Activated T-cell treated with anti-CD3 and anti-CD28 coated beads, Interleukin-2, amount 50 U/mL, for 4 hours (primary cell): ENCODE data around the gene SLC25A36. TPM values are rescaled to one million over a fixed set of nuclear protein-coding genes. Genes with fewer than 3 reads are reported as not detected.

ENCODE experiments used
- ATAC-seq, 2 donors: fragments of 200-7000 bp; cut with Tn5 transposase; one replicate each; pipeline ENCODE4 v1.10.0; 2021
- DNase-seq: peaks from one replicate; pipeline ENCODE4 v3.0.0-alpha.2; 2020
- H3K27me3 Mint-ChIP-seq: one replicate; pipeline ENCODE4 v1.8.0; 2021; ENCODE audit warnings: low read depth, mixed read lengths
- H3K36me3 Mint-ChIP-seq: one replicate; pipeline ENCODE4 v1.8.0; 2022; ENCODE audit warnings: mixed read lengths; ENCODE audit not compliant: insufficient read depth
- H3K4me1 Mint-ChIP-seq: one replicate; pipeline ENCODE4 v1.8.0; 2021; ENCODE audit warnings: low read depth, mixed read lengths
- H3K4me3 Mint-ChIP-seq: one replicate; pipeline ENCODE4 v1.8.0; 2021; ENCODE audit warnings: mild to moderate bottlenecking, moderate library complexity, mixed read lengths
- H3K9me3 Mint-ChIP-seq: one replicate; pipeline ENCODE4 v1.8.0; 2021; ENCODE audit warnings: mixed read lengths
- total RNA-seq, 3 donors: library from RNA; stranded (reverse); gene quantifications; one replicate each; pipeline ENCODE4 v1.2.1, GENCODE V29; 2021

Gene SLC25A36, protein sequence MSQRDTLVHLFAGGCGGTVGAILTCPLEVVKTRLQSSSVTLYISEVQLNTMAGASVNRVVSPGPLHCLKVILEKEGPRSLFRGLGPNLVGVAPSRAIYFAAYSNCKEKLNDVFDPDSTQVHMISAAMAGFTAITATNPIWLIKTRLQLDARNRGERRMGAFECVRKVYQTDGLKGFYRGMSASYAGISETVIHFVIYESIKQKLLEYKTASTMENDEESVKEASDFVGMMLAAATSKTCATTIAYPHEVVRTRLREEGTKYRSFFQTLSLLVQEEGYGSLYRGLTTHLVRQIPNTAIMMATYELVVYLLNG
- 10 to 100 TPM; 35.1 to 41.9 (median 39.7) TPM for total RNA-seq

GRCh38 chr3:140941434-140942220 lies at the start of gene SLC25A36:
Gene SLC25A36, plus strand, starts transcription at chr3:140941836. Its CDS starts 219 bp downstream, at chr3:140942055.
- peaks cover 6% of the 10 kb centered on the region for H3K36me3 Mint-ChIP-seq
- peaks cover 38% of the 10 kb centered on the region for H3K4me1 Mint-ChIP-seq
- no peaks in the 10 kb centered on the region for H3K9me3 Mint-ChIP-seq
- peak; percentile 95 for DNase-seq
- H3K27me3 Mint-ChIP-seq, result no peaks in the 10 kb centered on the region
- H3K4me3 Mint-ChIP-seq, result peak within 1 kb of the TSS; percentile 92
- ATAC-seq, result peak; percentile 97 to 98

- H3K9me3 Mint-ChIP-seq, result no peaks in the 10 kb centered on the region
- no peak for ATAC-seq
- no peaks in the 10 kb centered on the region for H3K4me1 Mint-ChIP-seq
- DNase-seq, result no peak
- H3K36me3 Mint-ChIP-seq, result no peaks in the 10 kb centered on the region
- H3K4me3 Mint-ChIP-seq, result no peak overlapping the region
- peaks cover 33% of the 10 kb centered on the region for H3K27me3 Mint-ChIP-seq
Measured at GRCh38 chr3:140896997-140897396, 44.6 kb upstream of the SLC25A36 start.

- ATAC-seq, result peak in 1 of 2 donors; percentile 56
- H3K4me1 Mint-ChIP-seq, result no peaks in the 10 kb centered on the region
- H3K27me3 Mint-ChIP-seq, result peaks cover 30% of the 10 kb centered on the region
- no peak overlapping the region for H3K4me3 Mint-ChIP-seq
- H3K36me3 Mint-ChIP-seq, result no peaks in the 10 kb centered on the region
- H3K9me3 Mint-ChIP-seq, result no peaks in the 10 kb centered on the region
- no peak for DNase-seq
Measured at GRCh38 chr3:140898340-140899180, 43.1 kb upstream of the SLC25A36 start.

GRCh38 chr3:140899363-140899762 lies 42.3 kb upstream of the SLC25A36 start:
- peaks cover 26% of the 10 kb centered on the region for H3K27me3 Mint-ChIP-seq
- DNase-seq, result no peak
- no peak for ATAC-seq
- H3K36me3 Mint-ChIP-seq, result no peaks in the 10 kb centered on the region
- no peaks in the 10 kb centered on the region for H3K4me1 Mint-ChIP-seq
- H3K4me3 Mint-ChIP-seq, result no peak overlapping the region
- H3K9me3 Mint-ChIP-seq, result no peaks in the 10 kb centered on the region

DNA sequence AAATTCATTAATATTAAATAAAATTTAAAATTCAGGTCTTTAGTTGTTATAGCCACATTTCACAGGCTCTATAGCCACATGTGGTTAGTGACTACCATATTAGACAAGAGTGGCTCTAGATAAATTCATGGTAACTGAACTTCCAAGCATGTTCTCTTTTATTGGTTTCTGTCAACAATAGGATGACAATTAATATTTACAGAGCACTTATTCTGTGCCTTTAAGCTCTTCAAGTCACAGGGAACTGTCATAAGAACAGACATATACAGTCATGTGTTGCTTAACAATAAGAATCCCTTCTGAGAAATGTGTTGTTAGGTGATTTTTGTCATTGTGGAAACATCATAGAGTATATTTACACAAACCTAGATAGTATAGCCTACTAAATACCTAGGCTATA lies 38.8 kb upstream of the SLC25A36 start:
- Mint-ChIP-seq H3K4me1 (no peaks in the 10 kb centered on the region), H3K36me3 (no peaks in the 10 kb centered on the region), H3K27me3 (peaks cover 4% of the 10 kb centered on the region), H3K4me3 (no peak overlapping the region), H3K9me3 (no peaks in the 10 kb centered on the region)
- ATAC-seq (no peak), DNase-seq (no peak)

- Mint-ChIP-seq H3K9me3 (no peaks in the 10 kb centered on the region), H3K4me1 (no peaks in the 10 kb centered on the region), H3K4me3 (no peak overlapping the region), H3K36me3 (no peaks in the 10 kb centered on the region), H3K27me3 (peaks cover 4% of the 10 kb centered on the region)
- no peak for DNase-seq
- ATAC-seq, result no peak
Measured at GRCh38 chr3:140903196-140903595, 38.4 kb upstream of the SLC25A36 start.

DNA sequence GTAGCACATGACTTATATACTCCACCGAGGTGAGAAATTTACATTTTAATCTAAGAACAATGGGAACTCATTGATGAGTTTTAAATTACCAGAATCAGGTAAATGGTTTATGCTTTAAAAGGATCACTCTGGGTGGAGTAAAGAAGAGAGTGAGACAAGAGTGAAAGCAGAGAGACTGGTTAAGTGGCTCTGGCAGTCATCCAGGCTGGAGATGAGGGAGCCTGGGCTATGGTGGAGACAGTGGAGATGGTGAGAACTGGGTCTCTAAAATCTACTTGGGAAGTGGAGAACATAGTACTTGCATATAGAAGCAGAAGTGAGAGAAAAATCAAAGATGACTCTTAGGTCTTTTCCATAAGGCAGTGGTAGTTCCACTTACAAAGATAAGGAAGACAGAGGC lies 37.1 kb upstream of the SLC25A36 start:
- Mint-ChIP-seq H3K36me3 (no peaks in the 10 kb centered on the region), H3K9me3 (no peaks in the 10 kb centered on the region), H3K4me3 (no peak overlapping the region), H3K4me1 (no peaks in the 10 kb centered on the region), H3K27me3 (peaks cover 2% of the 10 kb centered on the region)
- DNase-seq (no peak), ATAC-seq (no peak)

DNA sequence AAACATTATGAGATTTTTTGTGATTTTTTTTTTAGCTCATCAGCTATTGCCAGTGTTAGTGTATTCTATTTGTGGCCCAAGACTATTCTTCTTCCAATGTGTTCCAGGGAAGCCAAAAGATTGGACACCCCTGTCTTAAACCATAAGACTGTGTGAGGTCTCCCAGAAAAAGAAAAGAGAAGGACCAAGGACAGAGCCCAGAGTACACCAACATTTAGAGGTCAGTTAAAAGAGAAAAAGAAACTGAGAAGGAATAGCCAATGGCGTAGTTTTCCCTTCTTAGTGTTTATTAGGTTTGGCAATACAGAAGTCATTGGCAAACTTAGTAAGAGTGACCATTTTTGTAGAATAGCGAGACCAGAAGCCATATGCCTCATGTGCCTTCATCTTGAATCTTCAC lies 36.1 kb upstream of the SLC25A36 start:
- Mint-ChIP-seq H3K4me1 (no peaks in the 10 kb centered on the region), H3K4me3 (no peak overlapping the region), H3K36me3 (no peaks in the 10 kb centered on the region), H3K27me3 (peaks cover 6% of the 10 kb centered on the region), H3K9me3 (no peaks in the 10 kb centered on the region)
- ATAC-seq (no peak), DNase-seq (no peak)

- Mint-ChIP-seq H3K4me3 (no peak overlapping the region), H3K36me3 (no peaks in the 10 kb centered on the region), H3K27me3 (peaks cover 6% of the 10 kb centered on the region), H3K4me1 (no peaks in the 10 kb centered on the region), H3K9me3 (no peaks in the 10 kb centered on the region)
- ATAC-seq, result no peak
- no peak for DNase-seq
Measured at GRCh38 chr3:140906785-140907184, 34.9 kb upstream of the SLC25A36 start.

GRCh38 chr3:140910860-140911259 lies 30.8 kb upstream of the SLC25A36 start:
- no peaks in the 10 kb centered on the region for H3K4me1 Mint-ChIP-seq
- peaks cover 11% of the 10 kb centered on the region for H3K27me3 Mint-ChIP-seq
- H3K4me3 Mint-ChIP-seq, result no peak overlapping the region
- H3K9me3 Mint-ChIP-seq, result no peaks in the 10 kb centered on the region
- DNase-seq (no peak), ATAC-seq (no peak)
- no peaks in the 10 kb centered on the region for H3K36me3 Mint-ChIP-seq

DNA sequence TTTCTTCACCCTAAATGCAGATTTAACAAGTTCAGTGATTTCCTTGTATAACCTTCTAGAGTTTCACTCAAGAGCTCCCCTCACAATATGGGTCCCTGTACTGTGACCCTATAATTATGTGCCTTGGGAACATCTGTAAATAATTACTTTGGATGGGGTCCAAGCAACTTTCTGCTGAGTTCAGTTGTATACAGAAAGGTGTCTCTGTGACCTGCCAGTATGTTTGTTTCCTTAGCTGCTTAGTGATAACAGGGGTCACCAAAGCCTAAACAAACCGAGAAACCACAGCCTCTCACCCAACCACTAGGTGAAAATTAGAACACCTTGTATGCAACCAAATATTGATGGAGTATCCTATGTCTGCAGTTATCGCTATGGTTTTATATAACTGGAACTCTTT lies 29.8 kb upstream of the SLC25A36 start:
- ATAC-seq (no peak), DNase-seq (no peak)
- H3K27me3 Mint-ChIP-seq, result peaks cover 11% of the 10 kb centered on the region
- H3K4me3 Mint-ChIP-seq, result no peak overlapping the region
- H3K4me1 Mint-ChIP-seq, result no peaks in the 10 kb centered on the region
- no peaks in the 10 kb centered on the region for H3K9me3 Mint-ChIP-seq
- no peaks in the 10 kb centered on the region for H3K36me3 Mint-ChIP-seq

DNA sequence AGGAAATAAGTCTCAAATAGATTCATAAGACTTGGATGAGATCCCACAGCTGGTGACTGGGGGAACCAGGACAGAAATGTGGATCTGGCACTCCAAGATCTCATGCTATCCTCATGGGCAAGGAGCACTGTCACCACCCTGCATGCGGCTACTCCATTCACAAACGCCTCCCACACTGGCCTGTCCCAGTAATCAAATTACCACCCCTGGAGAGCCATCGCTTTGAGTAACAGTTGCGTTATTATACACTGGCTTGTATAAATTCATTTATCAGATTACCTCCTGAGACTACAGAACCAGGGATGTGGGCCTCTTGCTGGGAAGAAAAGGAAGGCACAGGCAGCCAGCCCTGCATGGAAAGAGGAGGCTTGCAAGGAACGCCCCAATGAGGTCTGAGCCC lies 27.9 kb upstream of the SLC25A36 start:
- no peak overlapping the region for H3K4me3 Mint-ChIP-seq
- no peaks in the 10 kb centered on the region for H3K36me3 Mint-ChIP-seq
- H3K4me1 Mint-ChIP-seq, result no peaks in the 10 kb centered on the region
- peaks cover 11% of the 10 kb centered on the region for H3K27me3 Mint-ChIP-seq
- DNase-seq (no peak), ATAC-seq (no peak)
- no peaks in the 10 kb centered on the region for H3K9me3 Mint-ChIP-seq

DNA sequence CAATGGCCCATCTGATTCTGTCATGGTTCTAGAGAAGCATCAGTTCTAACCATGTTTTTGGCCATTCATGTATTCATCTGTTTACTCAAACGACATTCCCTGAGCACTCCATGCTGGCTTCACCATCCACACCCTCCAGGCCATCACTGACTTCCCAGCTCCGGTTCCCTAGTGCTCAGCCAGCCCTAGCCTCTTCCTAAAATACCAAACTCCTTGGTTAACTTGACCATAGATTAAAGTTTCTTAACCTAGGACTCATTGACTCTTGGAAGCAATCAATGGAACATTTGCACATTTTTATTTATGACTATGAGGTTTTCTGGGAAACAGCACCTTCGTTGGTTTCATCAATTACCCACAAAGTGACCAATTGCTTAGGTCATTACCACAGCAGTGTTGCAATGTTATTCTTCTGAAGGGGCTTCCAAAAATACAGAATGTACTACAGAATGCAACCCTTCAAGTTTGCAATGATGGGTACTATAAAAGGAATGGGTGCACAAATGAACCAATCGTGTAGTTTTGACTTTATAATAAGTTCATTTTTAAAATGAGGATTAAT lies 27.2 kb upstream of the SLC25A36 start:
- Mint-ChIP-seq H3K36me3 (no peaks in the 10 kb centered on the region), H3K4me1 (no peaks in the 10 kb centered on the region), H3K27me3 (peaks cover 12% of the 10 kb centered on the region), H3K9me3 (no peaks in the 10 kb centered on the region), H3K4me3 (no peak overlapping the region)
- DNase-seq (no peak), ATAC-seq (no peak)

DNA sequence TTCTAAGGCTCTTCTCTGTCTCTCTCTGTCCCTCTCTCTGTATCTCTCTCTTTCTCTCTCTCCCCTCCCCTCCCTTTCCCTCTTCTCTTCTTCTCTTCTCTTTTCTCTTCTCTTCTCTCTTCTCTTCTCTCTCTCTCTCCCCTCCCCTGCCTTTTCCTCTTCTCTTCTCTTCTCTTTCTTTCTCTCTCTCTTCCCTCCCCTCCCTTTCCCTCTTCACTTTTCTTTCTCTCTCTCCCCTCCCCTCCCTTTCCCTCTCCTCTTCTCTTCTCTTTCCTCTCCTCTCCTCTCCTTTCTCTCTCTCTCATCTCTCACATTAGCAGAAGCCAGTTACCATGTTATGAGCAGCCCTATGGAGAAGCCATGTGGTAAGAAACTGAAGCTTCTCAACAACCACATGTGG lies 25.0 kb upstream of the SLC25A36 start:
- no peak for DNase-seq
- H3K36me3 Mint-ChIP-seq, result no peaks in the 10 kb centered on the region
- no peak for ATAC-seq
- H3K4me1 Mint-ChIP-seq, result no peaks in the 10 kb centered on the region
- H3K4me3 Mint-ChIP-seq, result no peak overlapping the region
- no peaks in the 10 kb centered on the region for H3K9me3 Mint-ChIP-seq
- H3K27me3 Mint-ChIP-seq, result peaks cover 12% of the 10 kb centered on the region
